LoVo (cell line): ENCODE data around the gene KIAA1217.
A peak's percentile ranks its signal among the peaks of the same experiment; 100 is the strongest.
"Not testable (repeated sequence)": the region's sequence is repeated elsewhere in the genome, so short reads cannot be mapped to it uniquely, and the experiment has no call there.

Source experiments
- DNase-seq: peaks from one replicate; pipeline ENCODE4 v3.0.0-alpha.2; 2016; ENCODE audit warnings: low spot score

Gene KIAA1217

DNA sequence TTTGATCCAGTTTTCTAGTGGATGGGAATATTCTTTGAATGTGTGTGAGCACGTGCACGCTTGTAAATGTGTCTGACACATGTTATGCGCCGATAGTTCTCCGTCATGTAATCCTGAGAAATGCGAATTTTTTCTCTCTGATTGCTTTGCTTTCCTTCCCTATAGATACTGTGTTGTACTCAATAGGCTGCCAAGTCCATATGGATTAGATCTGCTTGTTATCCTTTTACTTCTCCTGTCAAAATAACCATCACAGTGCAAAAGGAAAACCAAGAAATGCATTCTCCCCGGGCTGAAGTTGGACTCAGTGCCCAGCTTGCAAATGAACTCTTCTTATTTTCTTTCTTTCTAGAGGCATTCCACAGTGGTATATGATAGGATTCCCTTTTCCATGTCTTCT, 131.9 kb downstream of the KIAA1217 start:
- DNase-seq, result no peak

DNA sequence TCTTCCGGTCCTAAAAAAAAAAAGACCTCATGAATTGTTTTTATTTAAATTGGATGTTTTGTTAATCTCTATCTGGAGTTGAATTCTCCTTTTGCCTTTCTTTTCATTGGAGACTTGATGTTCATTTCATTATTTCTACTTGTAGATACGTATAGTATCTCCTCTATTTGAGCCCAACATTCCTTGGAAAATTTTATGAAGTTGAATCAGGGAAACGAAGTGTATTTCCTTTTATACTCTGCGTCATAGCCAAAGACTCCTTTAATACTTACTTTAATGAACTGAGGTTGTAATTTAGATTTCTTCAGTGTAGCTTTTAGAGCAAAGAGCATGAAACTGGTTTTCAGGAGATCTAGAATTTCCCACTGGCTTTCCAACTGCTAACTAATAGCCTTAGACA, 132.4 kb downstream of the KIAA1217 start:
- no peak for DNase-seq

DNA sequence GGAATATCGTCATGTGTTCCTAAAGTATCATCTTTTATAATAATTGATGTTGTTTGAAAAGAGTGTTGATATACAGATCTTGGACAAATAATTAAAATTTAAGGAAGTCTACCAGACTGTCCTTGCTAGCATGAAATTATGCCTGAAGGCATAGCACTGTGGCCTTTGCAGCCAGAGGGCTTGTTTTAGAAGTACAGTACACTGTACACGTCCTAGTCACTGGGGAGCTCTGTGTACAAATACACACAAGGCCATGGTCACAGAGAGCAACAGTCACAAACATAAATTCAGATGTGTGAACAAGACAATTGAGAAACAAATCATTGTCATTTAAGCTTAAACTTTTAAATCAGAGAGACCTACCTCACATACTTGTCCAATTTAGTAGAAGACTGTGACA, 133.0 kb downstream of the KIAA1217 start:
- DNase-seq, result no peak

DNA sequence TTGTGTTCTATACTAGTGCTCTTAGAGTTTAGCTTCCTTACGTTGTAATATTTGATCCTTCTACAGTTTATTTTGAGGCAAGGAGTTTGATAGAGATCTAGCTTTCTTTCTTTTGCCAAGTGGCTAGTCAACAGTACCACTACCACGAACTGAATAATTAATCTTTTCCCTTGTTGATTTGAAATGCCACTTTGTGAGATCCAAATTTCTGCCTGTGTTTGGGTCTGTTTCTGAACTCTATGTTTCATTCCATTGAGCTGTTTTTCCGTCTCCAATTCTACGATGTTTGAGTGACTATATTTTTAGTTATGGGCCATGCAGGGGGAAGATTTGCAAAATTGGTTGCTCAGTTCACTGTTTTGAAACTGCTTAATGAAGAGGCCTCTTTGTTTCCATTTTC, 134.7 kb downstream of the KIAA1217 start:
- no peak for DNase-seq

DNA sequence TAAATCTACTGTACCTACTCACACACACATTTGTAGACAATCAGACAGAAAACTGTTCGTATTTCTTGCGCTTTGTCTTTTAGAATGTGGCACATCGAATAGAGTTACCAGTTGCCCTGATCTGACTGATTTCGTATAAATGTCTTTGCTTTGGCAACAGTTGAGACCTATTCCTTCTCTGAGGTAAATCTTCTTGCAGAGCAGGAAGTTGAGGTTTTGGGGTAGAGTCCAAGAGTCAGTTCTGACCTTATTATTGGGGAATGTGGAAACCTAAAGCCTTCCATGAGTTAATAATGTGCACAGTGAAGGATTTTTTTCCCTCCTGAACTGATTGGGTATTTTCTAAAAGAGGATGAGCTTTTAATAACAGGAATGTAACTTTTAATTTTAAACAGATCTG, 135.3 kb downstream of the KIAA1217 start:
- DNase-seq, result no peak

DNA sequence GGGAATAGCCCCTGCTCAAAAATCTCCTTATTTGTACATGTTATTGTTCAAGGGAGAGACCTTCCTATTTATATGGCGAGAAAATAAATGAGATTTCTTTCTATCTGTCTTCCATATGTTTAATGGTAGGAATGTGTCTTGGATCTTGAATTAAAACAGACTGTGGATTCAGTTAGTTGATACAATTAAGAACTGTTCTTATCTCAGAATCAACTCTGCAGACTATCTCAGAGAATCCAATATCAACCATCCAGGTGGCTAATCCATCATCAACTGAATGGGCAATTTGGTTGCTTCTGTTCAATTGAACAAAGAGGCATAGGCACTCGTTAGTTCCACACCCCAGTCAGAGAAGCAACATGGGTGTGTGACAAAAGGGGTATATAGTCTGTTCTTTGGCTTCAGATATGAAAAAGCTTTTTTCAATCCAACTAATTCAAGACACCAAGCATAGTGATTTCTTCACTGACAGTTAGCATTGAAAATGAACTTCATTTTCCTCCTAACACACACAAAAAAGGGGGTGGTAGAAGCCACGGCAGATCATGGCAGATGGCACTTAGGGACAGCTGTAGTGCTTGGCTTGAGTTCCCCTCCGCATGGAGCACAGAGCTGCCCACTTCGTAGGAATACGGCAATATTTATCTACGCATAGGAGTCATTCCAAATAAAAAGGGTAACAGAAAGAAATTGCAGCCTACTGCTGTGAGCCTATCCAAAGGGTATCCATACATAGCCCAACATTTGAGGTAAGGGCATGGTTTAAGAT, 135.9 kb downstream of the KIAA1217 start:
- no peak for DNase-seq

DNA sequence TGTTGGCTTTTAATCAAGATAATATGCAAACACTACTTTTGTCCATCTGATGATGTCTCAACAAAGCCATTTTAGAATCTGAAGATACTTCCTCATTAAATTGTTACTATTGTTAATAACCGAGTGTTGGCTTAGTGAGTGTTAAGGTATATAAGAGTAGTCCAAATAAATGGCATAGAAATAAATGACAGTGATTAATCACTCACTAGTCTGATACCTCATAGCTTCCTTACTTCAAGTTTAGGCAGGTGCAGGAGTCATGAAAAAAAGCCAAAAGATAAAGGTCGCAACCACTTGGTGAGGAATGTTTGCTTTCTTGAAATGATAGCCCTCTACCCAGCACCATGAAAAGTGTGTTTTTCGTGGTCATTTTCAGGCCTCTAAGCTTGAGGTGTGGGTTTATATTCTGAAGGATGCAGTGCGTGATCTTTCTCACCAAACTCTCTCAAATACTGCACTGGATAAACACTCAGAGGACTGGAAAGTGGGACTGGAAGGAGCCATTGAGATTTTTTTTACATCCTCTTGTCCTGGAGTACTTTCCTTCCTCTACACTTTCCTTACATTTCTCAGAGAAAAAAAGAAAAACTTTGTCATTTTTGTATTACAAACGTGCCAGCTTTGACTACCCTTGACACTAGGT, 138.1 kb downstream of the KIAA1217 start:
- no peak for DNase-seq

DNA sequence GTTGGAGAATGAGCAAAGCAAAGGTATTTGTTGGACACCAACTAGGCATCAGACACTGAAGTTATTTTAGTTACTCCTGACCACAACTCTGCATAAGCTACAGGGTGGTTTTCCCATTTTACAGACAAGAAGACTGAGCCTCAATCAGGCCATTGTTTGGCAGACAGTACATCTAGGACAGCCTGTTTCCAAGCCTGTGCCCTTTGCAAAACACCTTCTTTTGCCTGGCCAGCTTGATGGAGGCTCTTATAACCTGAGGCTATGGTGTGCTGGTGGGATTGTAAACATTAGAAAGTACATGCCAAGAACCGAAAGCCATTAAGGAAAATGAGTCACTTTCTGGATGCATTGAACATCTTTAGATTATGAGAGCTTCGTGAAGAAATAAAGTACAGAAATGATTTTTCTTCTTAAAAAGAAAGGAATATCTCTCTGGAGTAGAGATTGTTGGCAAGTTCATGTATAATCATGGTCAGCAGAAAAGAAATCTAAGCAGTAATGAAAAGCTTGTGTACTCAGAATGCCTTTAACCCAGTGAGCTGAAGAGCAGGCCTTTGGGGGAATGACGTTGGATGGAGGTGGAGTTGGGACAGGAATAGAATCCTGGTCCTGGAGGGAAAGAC, 140.6 kb downstream of the KIAA1217 start:
- no peak for DNase-seq

DNA sequence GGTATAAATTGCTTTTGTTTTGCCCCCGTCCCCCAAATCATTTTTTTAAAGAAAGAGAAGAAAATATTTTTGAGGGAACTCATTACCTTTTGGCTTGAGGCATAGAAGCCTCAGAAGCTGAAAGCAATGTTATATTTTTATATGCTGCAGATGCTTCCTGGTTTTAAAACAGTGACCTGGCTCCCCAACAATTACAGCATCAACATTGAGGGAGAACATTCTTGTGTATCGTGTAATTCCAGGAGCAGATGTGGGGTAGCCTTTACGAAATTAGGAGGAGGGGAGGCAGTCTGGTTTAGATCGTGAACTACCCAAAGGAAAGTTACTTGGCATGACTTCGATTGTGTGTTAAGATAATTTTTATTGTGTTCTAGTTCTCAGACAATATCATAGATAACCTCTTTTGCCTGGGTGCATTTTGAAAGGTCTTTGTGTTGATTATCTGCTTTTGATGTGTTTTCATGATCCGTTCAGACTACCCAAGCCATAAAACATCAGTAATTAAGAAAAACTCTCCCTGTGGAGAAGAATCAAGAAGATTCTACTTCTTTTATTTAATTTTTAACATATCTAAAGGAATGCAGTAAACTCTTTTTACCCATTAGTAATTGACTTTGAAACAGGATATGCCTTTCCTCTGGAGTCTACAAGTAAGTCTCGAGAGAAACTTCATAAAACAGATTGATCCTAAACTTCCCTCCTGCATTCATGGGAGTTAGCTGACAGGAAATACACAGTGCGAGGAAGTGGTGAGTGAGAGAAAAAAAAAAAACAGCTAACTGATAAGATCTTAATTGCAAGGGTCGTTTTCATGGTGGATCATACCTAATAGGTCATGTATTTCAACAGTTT, 141.4 kb downstream of the KIAA1217 start:
- no peak for DNase-seq

DNA sequence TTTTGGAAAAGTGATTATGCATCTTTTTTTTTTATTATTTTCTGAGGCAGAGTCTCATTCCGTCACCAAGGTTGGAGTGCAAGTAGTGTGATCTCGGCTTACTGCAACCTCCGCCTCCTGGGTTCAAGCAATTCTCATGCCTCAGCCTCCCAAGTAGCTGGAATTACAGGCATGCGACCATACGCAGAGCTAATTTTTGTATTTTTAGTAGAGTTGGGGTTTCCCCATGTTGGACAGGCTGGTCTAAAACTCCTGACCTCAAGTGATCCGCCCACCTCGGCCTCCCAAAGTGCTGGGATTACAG, 141.9 kb downstream of the KIAA1217 start:
- DNase-seq, result not testable (repeated sequence)

DNA sequence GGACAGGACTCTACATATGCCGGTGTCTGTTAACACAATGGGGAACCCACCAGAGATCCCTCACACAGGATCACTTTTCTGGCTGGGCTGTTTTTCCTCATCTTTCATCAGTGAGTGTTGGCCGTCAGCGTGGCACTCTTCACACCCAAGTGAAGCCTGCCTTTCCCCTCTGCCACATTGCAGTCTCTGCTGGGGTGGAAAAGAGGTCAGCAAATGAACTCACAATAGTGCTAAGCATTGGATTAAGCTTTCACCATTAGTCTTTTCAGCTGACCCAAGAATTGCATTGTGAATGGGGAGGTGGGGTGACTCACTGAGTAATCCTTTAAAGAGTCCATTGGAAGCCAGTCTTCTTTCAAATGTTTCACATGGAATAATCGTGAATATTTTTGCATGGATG, 143.0 kb downstream of the KIAA1217 start:
- no peak for DNase-seq

DNA sequence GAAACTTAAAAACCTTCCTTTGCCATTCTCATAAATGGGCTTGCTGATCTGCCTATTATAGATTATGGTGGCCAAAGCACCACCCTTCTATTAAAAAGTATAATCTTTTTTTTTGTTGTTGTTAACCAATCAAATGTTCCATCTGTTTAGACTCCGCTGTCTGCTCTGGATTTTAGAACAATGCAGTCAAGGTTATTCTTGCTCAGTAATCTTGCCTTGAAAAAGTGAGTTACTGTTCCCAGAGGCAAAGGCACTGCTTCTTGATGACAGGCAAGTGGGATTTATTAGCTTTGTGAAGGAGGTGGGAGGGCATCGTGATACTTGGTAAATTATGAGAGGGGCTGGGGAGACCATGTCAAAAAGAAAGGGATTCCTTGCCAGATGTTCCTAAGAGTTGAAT, 143.5 kb downstream of the KIAA1217 start:
- DNase-seq, result no peak

DNA sequence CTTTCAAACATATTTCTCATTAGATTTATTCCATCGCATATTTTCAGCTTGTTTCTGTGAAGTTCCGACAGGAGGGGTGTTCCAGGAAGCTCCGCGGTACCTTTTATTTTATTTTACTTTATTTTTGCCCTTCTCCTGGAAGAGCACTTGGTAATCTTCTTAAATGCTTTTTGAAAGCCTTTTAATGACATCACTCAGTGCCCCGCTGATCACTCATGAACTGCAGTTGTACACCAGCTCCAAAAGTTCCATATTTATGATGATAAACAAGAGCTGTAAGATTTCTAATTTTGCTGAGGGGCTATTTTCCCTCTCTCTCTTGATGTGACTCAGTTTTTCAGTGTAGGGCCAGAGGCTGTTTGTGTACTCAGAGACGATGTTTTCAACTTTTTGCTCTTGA, 144.4 kb downstream of the KIAA1217 start:
- no peak for DNase-seq

DNA sequence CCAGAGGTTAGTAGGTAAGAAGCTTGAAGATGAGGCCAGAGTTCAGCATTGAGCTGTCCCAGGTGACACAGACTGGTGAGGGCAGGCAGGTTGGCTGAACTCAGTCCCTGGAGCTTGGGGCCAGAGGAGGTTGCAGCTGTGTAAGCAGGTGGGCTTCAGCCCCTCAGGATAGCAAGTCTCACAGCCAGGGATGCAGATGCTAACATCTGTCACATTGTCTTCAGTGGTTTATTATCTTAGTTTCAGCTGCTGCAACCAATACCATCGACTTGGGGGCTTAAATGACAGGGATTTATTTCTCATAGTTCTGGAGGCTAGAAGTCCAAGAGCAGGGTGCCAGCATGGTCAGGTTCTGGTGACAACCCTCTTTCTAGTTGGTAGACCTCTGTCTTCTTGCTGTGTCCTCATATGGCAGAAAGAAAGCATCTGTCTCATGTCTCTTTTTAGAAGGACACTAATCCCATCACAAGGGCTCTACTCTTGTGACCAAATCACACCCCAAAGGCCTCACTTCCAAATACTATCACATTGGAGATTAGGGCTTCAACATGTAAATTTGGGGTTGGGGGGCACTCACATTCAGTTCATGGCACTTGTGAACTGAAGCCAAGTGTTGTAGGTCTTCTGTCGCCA, 146.2 kb downstream of the KIAA1217 start:
- DNase-seq, result no peak

DNA sequence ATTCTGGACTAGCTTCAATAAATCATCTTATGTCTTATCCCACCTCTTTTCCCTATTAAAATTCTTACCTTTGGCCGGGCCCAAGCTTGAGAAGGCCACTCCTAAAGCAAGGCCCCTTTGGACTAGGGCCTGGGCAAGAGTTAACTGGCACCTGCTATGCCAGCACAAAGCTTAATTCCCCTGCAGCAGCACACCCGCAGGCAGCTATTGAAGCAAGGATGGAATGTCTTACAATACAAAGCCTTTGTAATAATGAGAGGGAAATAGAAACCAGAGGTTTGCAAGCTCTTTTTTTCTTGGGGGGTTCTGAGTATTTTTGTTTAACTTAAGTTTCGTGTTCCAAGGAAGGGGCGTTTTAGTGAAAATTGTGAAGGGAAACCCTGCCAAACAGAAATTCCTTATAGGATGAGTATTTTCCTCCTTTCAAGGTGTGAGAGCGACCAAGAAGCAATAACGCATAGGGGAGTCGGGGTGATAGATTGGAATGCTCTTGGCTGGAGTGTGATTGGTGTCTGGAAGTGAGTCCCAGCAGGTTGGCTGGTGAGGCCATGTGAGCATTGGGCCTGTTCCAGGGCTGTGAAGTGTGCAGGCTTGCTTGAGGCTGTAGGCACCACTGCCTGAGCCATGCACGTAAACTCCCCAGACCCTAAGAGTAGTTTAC, 148.5 kb downstream of the KIAA1217 start:
- DNase-seq, result no peak

DNA sequence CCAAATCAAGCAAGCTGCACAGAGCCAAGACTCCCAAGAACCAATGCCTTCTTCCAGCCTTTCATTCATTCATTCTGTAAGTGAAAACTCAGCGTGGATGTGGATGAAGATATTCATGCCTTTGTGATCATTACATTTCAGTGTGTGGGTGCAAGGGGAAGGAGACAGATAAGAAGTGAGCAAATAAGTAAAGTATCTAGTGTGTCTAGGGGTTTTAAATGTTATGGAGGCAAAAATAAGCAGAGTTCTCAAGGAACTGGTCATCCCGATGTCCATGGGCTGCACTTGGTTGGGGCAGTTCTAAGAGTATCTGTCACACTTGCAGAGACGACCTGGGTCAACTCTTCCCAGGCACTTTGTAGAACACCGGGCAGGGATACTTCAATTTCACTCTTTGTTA, 149.1 kb downstream of the KIAA1217 start:
- DNase-seq, result no peak

DNA sequence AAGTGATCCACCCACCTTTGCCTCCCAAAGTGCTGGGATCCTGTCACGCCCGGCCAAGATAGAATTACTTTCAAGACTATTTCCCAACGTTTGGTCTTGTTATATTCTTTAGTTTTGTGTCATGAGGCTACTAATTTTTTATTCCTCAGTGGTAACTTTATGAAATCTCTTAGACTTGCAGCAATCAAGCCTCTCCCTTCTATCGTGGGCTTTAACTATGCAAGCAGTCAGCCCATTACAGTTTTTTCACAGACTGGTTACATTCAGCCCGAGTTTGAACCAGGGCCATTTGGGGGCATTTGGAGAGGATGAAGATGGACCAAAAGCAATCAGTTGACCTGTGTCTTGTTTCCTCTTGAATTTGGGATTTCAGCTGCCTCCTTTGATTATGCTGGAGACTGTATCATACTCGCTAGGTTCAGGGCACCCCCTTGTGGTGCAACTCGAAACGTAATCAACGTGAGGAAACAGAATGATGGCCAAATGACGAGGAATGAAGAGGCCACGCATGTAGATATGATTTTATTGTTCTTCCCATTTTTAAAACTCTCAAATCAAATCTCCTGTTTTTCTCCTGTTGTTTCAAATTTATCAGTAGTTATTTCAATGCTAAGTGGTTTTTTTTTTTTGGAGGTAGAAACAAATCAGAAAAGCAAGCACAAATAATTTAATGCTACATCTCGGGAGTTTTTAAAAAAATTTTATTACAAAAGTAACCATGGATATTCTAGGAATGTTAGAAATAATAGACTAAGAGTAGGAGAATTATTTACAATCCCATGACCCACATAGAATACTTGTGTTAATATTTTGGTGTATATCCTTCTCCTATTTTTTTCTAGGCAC, 151.6 kb downstream of the KIAA1217 start:
- peak; percentile 32 for DNase-seq

DNA sequence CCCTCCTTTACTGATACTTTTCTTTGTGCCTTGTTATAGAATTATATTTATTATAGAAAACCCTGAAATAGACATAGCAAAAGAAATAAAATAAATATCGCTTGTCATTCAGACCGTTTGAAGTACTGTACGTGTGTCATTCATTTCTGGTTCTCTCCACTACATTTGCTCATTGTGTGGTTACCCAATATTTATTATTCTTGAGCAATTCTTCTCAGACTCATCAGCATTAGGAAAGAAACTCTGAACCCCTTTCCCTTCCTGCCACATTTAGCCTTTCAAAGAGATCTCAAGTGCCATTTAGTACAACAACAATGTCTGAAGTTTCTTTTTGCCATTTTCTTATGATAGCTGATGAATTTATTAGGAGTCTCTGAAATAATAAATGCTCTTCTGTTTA, 154.1 kb downstream of the KIAA1217 start:
- no peak for DNase-seq

DNA sequence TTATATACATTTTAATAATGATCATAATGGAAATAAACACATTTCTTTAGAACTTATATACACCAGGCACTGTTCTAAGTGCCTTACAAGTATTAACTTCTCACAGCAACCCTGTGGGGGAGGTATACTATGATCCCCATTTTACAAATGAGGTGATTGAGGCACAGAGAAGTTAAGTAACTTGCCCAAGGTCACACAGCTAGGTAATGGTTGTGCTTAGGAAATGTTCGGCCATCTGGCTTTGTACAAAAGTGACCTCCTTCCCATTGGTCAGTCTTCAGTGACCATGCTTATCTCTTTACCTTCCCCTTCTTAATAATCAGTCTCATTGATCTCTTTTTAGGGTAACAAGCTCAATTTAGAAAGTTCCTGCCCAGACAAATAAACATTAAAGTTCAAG, 158.8 kb downstream of the KIAA1217 start:
- no peak for DNase-seq

DNA sequence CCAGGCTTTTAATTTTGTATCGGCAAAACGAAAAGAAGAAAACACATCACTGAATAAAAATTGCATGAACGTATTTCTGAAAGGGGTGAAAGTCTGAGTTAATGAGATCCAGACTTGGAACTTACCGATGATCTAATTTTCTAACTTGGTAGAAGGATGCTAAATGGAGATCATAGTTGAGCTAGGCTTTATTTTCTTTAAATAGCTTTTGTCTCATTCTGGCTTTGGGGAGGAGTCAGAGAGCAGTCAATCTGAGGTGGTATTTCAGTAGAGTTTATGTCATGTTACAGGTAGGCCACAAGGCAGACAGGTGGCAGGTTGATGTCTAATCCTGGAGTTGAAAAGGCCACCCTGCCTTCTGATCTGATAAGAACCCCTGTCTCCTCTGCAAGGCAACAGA, 161.9 kb downstream of the KIAA1217 start:
- no peak for DNase-seq

DNA sequence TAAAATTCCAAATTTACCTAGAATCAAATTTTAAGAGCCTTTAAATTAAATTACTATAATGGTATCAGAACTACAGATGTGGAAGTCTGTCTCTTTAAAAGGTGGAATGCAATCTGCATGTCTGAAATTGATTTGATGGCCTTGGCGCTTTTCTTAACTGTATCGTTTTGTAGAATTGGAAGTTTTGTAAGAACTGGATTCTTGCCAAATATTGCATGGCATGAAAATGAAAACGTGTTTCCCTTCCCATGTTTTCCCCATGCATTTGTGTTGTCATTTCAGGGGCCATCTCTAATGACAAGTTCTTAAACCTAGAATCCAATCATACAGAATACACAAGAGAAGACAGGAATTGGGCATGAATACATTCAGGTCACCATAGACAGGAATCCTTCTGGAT, 162.5 kb downstream of the KIAA1217 start:
- no peak for DNase-seq
